K562 (cell line): ENCODE data around the gene CLIP1. TPM values are rescaled to one million over a fixed set of nuclear protein-coding genes. Genes with fewer than 3 reads are reported as not detected.
A peak's percentile ranks its signal among the peaks of the same experiment; 100 is the strongest.

ENCODE experiments used
- ASH1L ChIP-seq: fragments of 450-650 bp; IDR thresholded peaks from 2 replicates; pipeline ENCODE4 v1.6.1; 2018; ENCODE audit warnings: borderline replicate concordance, mild to moderate bottlenecking, low read depth; ENCODE audit not compliant: partially characterized antibody
- BHLHE40 ChIP-seq: IDR thresholded peaks from 2 replicates; pipeline ENCODE4 v1.6.1; 2011; ENCODE audit warnings: low read length, improper control_type of control experiment
- CBX1 ChIP-seq: sonication (generic); IDR thresholded peaks from 2 replicates; pipeline ENCODE4 v1.6.1; 2016; ENCODE audit warnings: antibody characterized with exemption, low read depth, mild to moderate bottlenecking
- CREB3L1 ChIP-seq: fragments of 450-650 bp; IDR thresholded peaks from 2 replicates; pipeline ENCODE4 v1.6.1; 2014; ENCODE audit warnings: low read depth, mild to moderate bottlenecking, moderate library complexity, borderline replicate concordance
- ELF1 ChIP-seq: fragments of 200-800 bp; sonication (Bioruptor generic); IDR thresholded peaks from 2 replicates; pipeline ENCODE4 v1.6.1; 2016; ENCODE audit warnings: missing genetic modification characterization, missing compliant biosample characterization
- ELK3 ChIP-seq: fragments of 450-650 bp; formaldehyde crosslinking; IDR thresholded peaks from 2 replicates; pipeline ENCODE4 v1.4.0; 2020; ENCODE audit warnings: mild to moderate bottlenecking
- FOXK2 ChIP-seq, 2 experiments: fragments of 450-650 bp; IDR thresholded peaks in 1 of 2; conservative IDR thresholded peaks in 1 of 2; 2 replicates each; pipeline ENCODE4 v1.6.1; 2016; ENCODE audit warnings: low read depth in 2 of 2, mild to moderate bottlenecking in 1 of 2
- HNRNPH1 ChIP-seq: fragments of 200-400 bp; formaldehyde crosslinking; optimal IDR thresholded peaks from 2 replicates; pipeline ENCODE3; 2017; ENCODE audit warnings: low read depth, mild to moderate bottlenecking, low read length, moderate library complexity
- MTA1 ChIP-seq: fragments of 450-650 bp; IDR thresholded peaks from 2 replicates; pipeline ENCODE4 v1.6.1; 2017; ENCODE audit warnings: borderline replicate concordance
- NCOA1 ChIP-seq: fragments of 450-650 bp; IDR thresholded peaks from 2 replicates; pipeline ENCODE4 v1.6.1; 2016; ENCODE audit warnings: low read depth
- NFRKB ChIP-seq: fragments of 450-650 bp; IDR thresholded peaks from 2 replicates; pipeline ENCODE4 v1.6.1; 2016; ENCODE audit warnings: low read depth
- POLR2A ChIP-seq: fragments of 450-650 bp; conservative IDR thresholded peaks from 2 replicates; pipeline ENCODE4 v1.6.1; 2016
- POU5F1 ChIP-seq: fragments of 150-350 bp; IDR thresholded peaks from 2 replicates; pipeline ENCODE4 v1.6.1; 2014; ENCODE audit warnings: borderline replicate concordance, low read length, low read depth, mild to moderate bottlenecking; ENCODE audit not compliant: partially characterized antibody
- PRDM10 ChIP-seq: fragments of 450-650 bp; IDR thresholded peaks from 2 replicates; pipeline ENCODE4 v1.6.1; 2018; ENCODE audit not compliant: partially characterized antibody
- RCOR1 ChIP-seq, 2 experiments: IDR thresholded peaks; 2 replicates each; pipeline ENCODE4 v1.6.1; 2012; ENCODE audit warnings: low read depth in 2 of 2, low read length in 2 of 2, borderline replicate concordance in 1 of 2, improper control_type of control experiment in 1 of 2
- YY1 ChIP-seq, 3 experiments: IDR thresholded peaks; 2 replicates each; pipeline ENCODE4 v1.6.1; 2011; ENCODE audit warnings: low read length in 2 of 3, mild to moderate bottlenecking in 2 of 3, moderate library complexity in 2 of 3, borderline replicate concordance in 1 of 3, control low read depth in 1 of 3, low read depth in 1 of 3; ENCODE audit not compliant: insufficient read depth in 3 of 3, insufficient replicate concordance in 2 of 3, control insufficient read depth in 1 of 3, insufficient read length in 1 of 3; ENCODE audit errors: extremely low read depth in 1 of 3
- ZNF384 ChIP-seq: IDR thresholded peaks from 2 replicates; pipeline ENCODE4 v1.6.1; 2012; ENCODE audit warnings: low read depth, low read length, improper control_type of control experiment
- ZNF830 ChIP-seq: fragments of 250-450 bp; sonication (Bioruptor Pico); IDR thresholded peaks from 2 replicates; pipeline ENCODE4 v1.5.0; 2021; ENCODE audit warnings: mild to moderate bottlenecking
- ZSCAN32 ChIP-seq: fragments of 450-650 bp; formaldehyde crosslinking; IDR thresholded peaks from 2 replicates; pipeline ENCODE4 v1.4.0; 2020; ENCODE audit warnings: mild to moderate bottlenecking, moderate library complexity
- polyA plus RNA-seq, 8 experiments: library from polyadenylated mRNA; depleted of rRNA in 4 of 8; stranded (reverse) in 5 of 8; unstranded in 3 of 8; fragments of >200 nt; fragmentation: Nextera tagmentation in 2 of 8; fragmentation: Illumina TruSeq in 1 of 8; extraction: Ambion mirVana in 2 of 8; extraction: Trizol in 1 of 8; gene quantifications; 2 replicates each; pipeline versions ENCODE4 v1.2.1 to v1.2.3, GENCODE V29; 2011 to 2014; ENCODE audit warnings: inconsistent platforms in 1 of 8, missing spikeins in 1 of 8
- total RNA-seq, 7 experiments: library from RNA; depleted of rRNA in 6 of 7; stranded (reverse); fragments of >200 nt in 6 of 7; fragmentation: Illumina TruSeq in 2 of 7; extraction: Trizol in 2 of 7; gene quantifications; 2 replicates each; pipeline versions ENCODE4 v1.2.1 to v1.2.3, GENCODE V29; 2011 to 2021; ENCODE audit warnings: low replicate concordance in 1 of 7
- TF ChIP-seq, protein P1 (sequence below): conservative IDR thresholded peaks from 2 replicates; pipeline ENCODE4 v1.6.1; 2011; ENCODE audit warnings: low read depth, mild to moderate bottlenecking, low read length; ENCODE audit not compliant: control insufficient read depth

CLIP1 gene
- total and polyA plus RNA-seq, 9 of the 15 experiments (the other 6 are each of a cell fraction or from before 2014, with no cell fraction given) = 5.8 to 33.9 (median 27.6) TPM

GRCh38 chr12:122266230-122266901, 156.1 kb downstream of the CLIP1 start, which contains the start of gene VPS33A (continued):
- TF ChIP-seq FOXK2 (conservative IDR thresholded peaks at IDR 0.05 in 1 of 2, IDR thresholded peaks at IDR 0.05 in 1 of 2; ENCODE audit: low read depth in 2 of 2) = peak; percentile 88 to 97
- peak; percentile 70 for TF ChIP-seq PRDM10
- TF ChIP-seq HNRNPH1 = no peak
- peak; percentile 72 for TF ChIP-seq ASH1L
- TF ChIP-seq ZNF830 (CRISPR knock-in tag) = no peak
- TF ChIP-seq CBX1 = peak; percentile 96
- peak; percentile 43; the same call in 1 of the 2 replicates for TF ChIP-seq NCOA1
- peak; percentile 67 for TF ChIP-seq POU5F1
- no peak for TF ChIP-seq ZSCAN32 (CRISPR knock-in tag)
- peak; percentile 99 for TF ChIP-seq NFRKB
- peak; percentile 97 for TF ChIP-seq BHLHE40
- peak in 1 of 2 experiments; percentile 79; a peak in 1 of 4 replicates for TF ChIP-seq RCOR1 (IDR thresholded peaks at IDR 0.05; ENCODE audit: borderline replicate concordance in 1 of 2, low read depth in 2 of 2, low read length in 2 of 2)
- TF ChIP-seq YY1 (IDR thresholded peaks at IDR 0.05; ENCODE audit: borderline replicate concordance in 1 of 3, control insufficient read depth in 1 of 3, extremely low read depth in 1 of 3, insufficient read depth in 3 of 3, insufficient read length in 1 of 3, insufficient replicate concordance in 2 of 3, low read depth in 1 of 3, low read length in 2 of 3) = peak; percentile 82 to 94 (median 90)
- TF ChIP-seq ELK3 (CRISPR knock-in tag) = no peak
- TF ChIP-seq ZNF384 = peak; percentile 35
- peak; percentile 89 for TF ChIP-seq POLR2A
- peak; percentile 65; the same call in 1 of the 2 replicates for TF ChIP-seq CREB3L1
- no peak for TF ChIP-seq MTA1
- TF ChIP-seq, protein P1, sequence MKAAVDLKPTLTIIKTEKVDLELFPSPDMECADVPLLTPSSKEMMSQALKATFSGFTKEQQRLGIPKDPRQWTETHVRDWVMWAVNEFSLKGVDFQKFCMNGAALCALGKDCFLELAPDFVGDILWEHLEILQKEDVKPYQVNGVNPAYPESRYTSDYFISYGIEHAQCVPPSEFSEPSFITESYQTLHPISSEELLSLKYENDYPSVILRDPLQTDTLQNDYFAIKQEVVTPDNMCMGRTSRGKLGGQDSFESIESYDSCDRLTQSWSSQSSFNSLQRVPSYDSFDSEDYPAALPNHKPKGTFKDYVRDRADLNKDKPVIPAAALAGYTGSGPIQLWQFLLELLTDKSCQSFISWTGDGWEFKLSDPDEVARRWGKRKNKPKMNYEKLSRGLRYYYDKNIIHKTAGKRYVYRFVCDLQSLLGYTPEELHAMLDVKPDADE = peak; percentile 98
- TF ChIP-seq ELF1 (tag) = peak; percentile 100
